H1 (cell line): ENCODE measurements around the gene OR51G2. TPM values are rescaled to one million over a fixed set of nuclear protein-coding genes. Genes with fewer than 3 reads are reported as not detected.

Experiments
- CTCF ChIA-PET: fragments of 300-600 bp; sonication (Branson Sonifier 250); formaldehyde crosslinking; loops from one replicate; lab custom pipeline; 2021; ENCODE audit not compliant: partially characterized antibody; lab: Charles Lee
- POLR2A ChIA-PET: fragments of 300-600 bp; sonication (Branson Sonifier 250); formaldehyde crosslinking; loops from one replicate; lab custom pipeline; 2021; ENCODE audit warnings: inconsistent platforms; ENCODE audit not compliant: partially characterized antibody; lab: Charles Lee
- DNase-seq, 2 experiments: peaks; one replicate each; pipeline versions ENCODE4 v3.0.0 to v3.0.0-alpha.2; 2010 to 2022; ENCODE audit warnings: low spot score in 2 of 2, low read depth in 1 of 2, mixed read lengths in 1 of 2
- FAIRE-seq: peaks from 2 replicates; lab custom pipeline; 2011; peaks lifted over from hg19 to GRCh38; lab: Jason Lieb, UNC
- H2AFZ ChIP-seq: 2 replicates; pipeline ENCODE4 v1.8.1; 2012; ENCODE audit warnings: low read length, inconsistent platforms
- H2AK5ac ChIP-seq: 2 replicates; pipeline ENCODE4 v1.6.1; 2013; ENCODE audit warnings: low read depth, low read length
- H2BK120ac ChIP-seq: replicated peaks from 2 replicates; pipeline ENCODE3; 2013; ENCODE audit warnings: low read depth, low read length, inconsistent platforms
- H2BK12ac ChIP-seq: 2 replicates; pipeline ENCODE4 v1.6.1; 2013; ENCODE audit warnings: low read depth, low read length
- H2BK15ac ChIP-seq: 2 replicates; pipeline ENCODE4 v1.6.1; 2013; ENCODE audit warnings: low read length
- H2BK20ac ChIP-seq: 2 replicates; pipeline ENCODE4 v1.6.1; 2013; ENCODE audit warnings: low read length
- H2BK5ac ChIP-seq: 2 replicates; pipeline ENCODE4 v1.6.1; 2013; ENCODE audit warnings: low read depth, low read length
- H3K14ac ChIP-seq: 2 replicates; pipeline ENCODE4 v1.6.1; 2013; ENCODE audit warnings: inconsistent platforms; ENCODE audit not compliant: insufficient read length
- H3K18ac ChIP-seq: 2 replicates; pipeline ENCODE4 v1.6.1; 2013; ENCODE audit warnings: low read length; ENCODE audit errors: extremely low read depth
- H3K23ac ChIP-seq: 2 replicates; pipeline ENCODE4 v1.6.1; 2013; ENCODE audit warnings: inconsistent platforms; ENCODE audit not compliant: insufficient read length
- H3K23me2 ChIP-seq: 2 replicates; pipeline ENCODE4 v1.6.1; 2013; ENCODE audit warnings: low read depth, low read length
- H3K27ac ChIP-seq: 2 replicates; pipeline ENCODE4 v1.6.1; 2011; ENCODE audit warnings: low read depth, low read length, inconsistent platforms
- H3K27me3 ChIP-seq, 4 experiments: replicated peaks in 1 of 4; 1 replicate in 1 of 4; 2 replicates in 3 of 4; pipeline versions ENCODE4 v1.6.1 to v1.8.1; 2011 to 2013; ENCODE audit warnings: low read length in 3 of 4, mild to moderate bottlenecking in 3 of 4, inconsistent platforms in 2 of 4, mixed read lengths in 2 of 4, moderate library complexity in 1 of 4; ENCODE audit not compliant: control insufficient read depth in 3 of 4, insufficient read depth in 3 of 4; ENCODE audit errors: extremely low read depth in 1 of 4
- H3K36me3 ChIP-seq, 4 experiments: 2 replicates each; pipeline versions ENCODE4 v1.6.1 to v1.8.1; 2011 to 2013; ENCODE audit warnings: mild to moderate bottlenecking in 4 of 4, low read length in 3 of 4, moderate library complexity in 2 of 4, control low read depth in 1 of 4, inconsistent platforms in 1 of 4; ENCODE audit not compliant: insufficient read depth in 4 of 4, control insufficient read depth in 2 of 4
- H3K4ac ChIP-seq: replicated peaks from 2 replicates; pipeline ENCODE3; 2013; ENCODE audit warnings: low read length, low read depth, mixed read lengths, inconsistent platforms; ENCODE audit not compliant: insufficient read length
- H3K4me1 ChIP-seq, 4 experiments: replicated peaks in 1 of 4; 1 replicate in 1 of 4; 2 replicates in 3 of 4; pipeline versions ENCODE4 v1.6.1 to v1.8.1; 2011 to 2013; ENCODE audit warnings: low read length in 3 of 4, inconsistent platforms in 2 of 4, mixed read lengths in 1 of 4; ENCODE audit not compliant: insufficient read depth in 4 of 4, control insufficient read depth in 3 of 4
- H3K4me2 ChIP-seq, 2 experiments: 2 replicates each; pipeline versions ENCODE4 v1.6.1 to v1.8.1; 2011 to 2013; ENCODE audit warnings: low read depth in 2 of 2, low read length in 2 of 2, control low read depth in 1 of 2, inconsistent platforms in 1 of 2, mild to moderate bottlenecking in 1 of 2; ENCODE audit not compliant: insufficient read depth in 1 of 2
- H3K4me3 ChIP-seq, 4 experiments: fragments of 200-600, 300-600 bp in 1 of 4; sonication (generic), shearing (Covaris generic), sonication (Bioruptor Twin) in 1 of 4; 2 replicates each; pipeline versions ENCODE4 v1.5.1 to v1.8.1; 2011 to 2016; ENCODE audit warnings: low read length in 4 of 4, low read depth in 3 of 4, control low read depth in 2 of 4, inconsistent platforms in 2 of 4, mild to moderate bottlenecking in 2 of 4, mixed read lengths in 1 of 4, moderate library complexity in 1 of 4; ENCODE audit not compliant: insufficient read depth in 2 of 4; ENCODE audit errors: extremely low read depth in 1 of 4
- H3K56ac ChIP-seq: replicated peaks from 2 replicates; pipeline ENCODE3; 2013; ENCODE audit warnings: low read depth, mild to moderate bottlenecking, mixed read lengths, low read length, inconsistent platforms; ENCODE audit not compliant: insufficient read length
- H3K79me1 ChIP-seq: 2 replicates; pipeline ENCODE4 v1.6.1; 2013; ENCODE audit warnings: low read depth, low read length, control low read depth
- H3K79me2 ChIP-seq, 2 experiments: 2 replicates each; pipeline versions ENCODE4 v1.6.1 to v1.8.1; 2012 to 2013; ENCODE audit warnings: low read length in 2 of 2, mild to moderate bottlenecking in 2 of 2, inconsistent platforms in 1 of 2; ENCODE audit not compliant: insufficient read depth in 2 of 2, control insufficient read depth in 1 of 2
- H3K9ac ChIP-seq, 4 experiments: replicated peaks in 1 of 4; 1 replicate in 1 of 4; 2 replicates in 3 of 4; pipeline versions ENCODE4 v1.6.1 to v1.8.1; 2011 to 2013; ENCODE audit warnings: low read depth in 3 of 4, low read length in 3 of 4, control low read depth in 2 of 4, mild to moderate bottlenecking in 2 of 4, moderate library complexity in 2 of 4, inconsistent platforms in 1 of 4; ENCODE audit errors: extremely low read depth in 1 of 4
- H3K9me3 ChIP-seq, 2 experiments: 2 replicates each; pipeline versions ENCODE4 v1.6.1 to v1.8.1; 2012 to 2013; ENCODE audit warnings: mild to moderate bottlenecking in 2 of 2, moderate library complexity in 2 of 2, control low read depth in 1 of 2, inconsistent platforms in 1 of 2, low read depth in 1 of 2, low read length in 1 of 2, mixed read lengths in 1 of 2; ENCODE audit not compliant: insufficient read depth in 2 of 2
- H4K20me1 ChIP-seq, 2 experiments: replicated peaks in 1 of 2; 2 replicates each; pipeline versions ENCODE3 to v1.8.1; 2011 to 2013; ENCODE audit warnings: inconsistent platforms in 2 of 2, low read length in 2 of 2, mild to moderate bottlenecking in 1 of 2; ENCODE audit not compliant: insufficient read depth in 2 of 2, control insufficient read depth in 1 of 2
- H4K5ac ChIP-seq: 2 replicates; pipeline ENCODE4 v1.6.1; 2013; ENCODE audit warnings: low read length, low read depth, mixed read lengths, inconsistent platforms; ENCODE audit not compliant: insufficient read length
- H4K8ac ChIP-seq: 2 replicates; pipeline ENCODE4 v1.8.0; 2013; ENCODE audit warnings: mild to moderate bottlenecking, moderate library complexity, low read length, inconsistent platforms; ENCODE audit not compliant: insufficient read depth; ENCODE audit errors: extremely low read depth
- H4K91ac ChIP-seq: replicated peaks from 2 replicates; pipeline ENCODE3; 2013; ENCODE audit warnings: low read length, mixed read lengths, inconsistent platforms; ENCODE audit not compliant: insufficient read length
- BACH1 ChIP-seq: IDR thresholded peaks from 2 replicates; pipeline ENCODE4 v1.6.1; 2012; ENCODE audit warnings: low read length, improper control_type of control experiment
- BCL11A ChIP-seq, 2 experiments: IDR thresholded peaks; one replicate each; pipeline ENCODE4 v1.6.1; 2011; ENCODE audit warnings: low read depth in 2 of 2, low read length in 2 of 2, mild to moderate bottlenecking in 2 of 2
- EZH2 ChIP-seq: fragments of 200-600 bp; sonication (generic); IDR thresholded peaks from 2 replicates; pipeline ENCODE4 v1.7.1; 2012; ENCODE audit warnings: low read depth, mild to moderate bottlenecking, moderate library complexity, low read length, inconsistent platforms; ENCODE audit not compliant: severe bottlenecking
- HDAC2 ChIP-seq, 2 experiments: fragments of 300-600 bp in 1 of 2; sonication (generic) in 1 of 2; IDR thresholded peaks; 2 replicates each; pipeline ENCODE4 v1.6.1; 2011 to 2012; ENCODE audit warnings: low read depth in 2 of 2, low read length in 2 of 2, mild to moderate bottlenecking in 2 of 2, moderate library complexity in 2 of 2, borderline replicate concordance in 1 of 2, inconsistent platforms in 1 of 2
- MAFK ChIP-seq: IDR thresholded peaks from 2 replicates; pipeline ENCODE4 v1.6.1; 2012; ENCODE audit warnings: low read depth, mild to moderate bottlenecking, improper control_type of control experiment, low read length
- POLR2AphosphoS5 ChIP-seq: IDR thresholded peaks from 2 replicates; pipeline ENCODE4 v1.6.1; 2011; ENCODE audit warnings: low read depth, low read length
- POU5F1 ChIP-seq: IDR thresholded peaks from 2 replicates; pipeline ENCODE4 v1.6.1; 2011; ENCODE audit warnings: low read depth, mild to moderate bottlenecking, low read length, moderate library complexity
- RFX5 ChIP-seq: IDR thresholded peaks from 2 replicates; pipeline ENCODE4 v1.6.1; 2011; ENCODE audit warnings: low read depth, low read length, improper control_type of control experiment, borderline replicate concordance
- RXRA ChIP-seq: IDR thresholded peaks from 2 replicates; pipeline ENCODE4 v1.6.1; 2011; ENCODE audit warnings: low read depth, mild to moderate bottlenecking, low read length, moderate library complexity; ENCODE audit not compliant: insufficient read depth
- SIX5 ChIP-seq: IDR thresholded peaks from 2 replicates; pipeline ENCODE4 v1.6.1; 2011; ENCODE audit warnings: mild to moderate bottlenecking, low read depth, low read length
- SRF ChIP-seq: IDR thresholded peaks from 2 replicates; pipeline ENCODE4 v1.6.1; 2011; ENCODE audit warnings: mild to moderate bottlenecking, low read depth, low read length, moderate library complexity
- ZNF274 ChIP-seq: IDR thresholded peaks from 2 replicates; pipeline ENCODE4 v1.7.0; 2012; ENCODE audit warnings: low read length, borderline replicate concordance; ENCODE audit errors: extremely low read depth
- WGBS, 2 experiments: shearing (Covaris generic) in 1 of 2; methylation state at CpG; one replicate each; pipeline versions ENCODE4 v1.1.6 to v1.1.7; 2013 to 2015; ENCODE audit warnings: low lambda C conversion rate in 2 of 2, mixed read lengths in 2 of 2, inconsistent platforms in 1 of 2, low coverage in 1 of 2, missing lambda C conversion rate in 1 of 2; ENCODE audit not compliant: insufficient replicate concordance in 2 of 2, insufficient coverage in 1 of 2, insufficient read length in 1 of 2; ENCODE audit errors: extremely low coverage in 1 of 2, missing lambda C conversion rate in 1 of 2; 5-methylcytosine and 5-hydroxymethylcytosine counted together
- polyA plus RNA-seq, 7 experiments: library from polyadenylated mRNA; depleted of rRNA in 3 of 7; stranded (reverse) in 5 of 7; unstranded in 2 of 7; fragments of >200 nt in 5 of 7; fragments of 200-250 nt in 2 of 7; gene quantifications; 1 replicate in 5 of 7; 2 replicates in 1 of 7; 4 replicates in 1 of 7; pipeline versions ENCODE4 v1.2.1 to v1.2.3, GENCODE V29; 2011 to 2013; ENCODE audit warnings: missing spikeins in 2 of 7, mixed read lengths in 2 of 7
- total RNA-seq: library from RNA; stranded (reverse); fragmentation: NEBNext Ultra II Directional; extraction: Animal tissue kit (Norgen Biotek cat#: 25700); gene quantifications from 2 replicates; pipeline ENCODE4 v1.2.1, GENCODE V29; 2021
- TF ChIP-seq, protein P1 (sequence below): IDR thresholded peaks from 2 replicates; pipeline ENCODE4 v1.6.1; 2012; ENCODE audit warnings: low read length, inconsistent platforms

OR51G2 gene
- total and polyA plus RNA-seq, 2 of the 8 experiments (the other 6 are each of a cell fraction or from before 2014, with no cell fraction given) = not detected

DNA sequence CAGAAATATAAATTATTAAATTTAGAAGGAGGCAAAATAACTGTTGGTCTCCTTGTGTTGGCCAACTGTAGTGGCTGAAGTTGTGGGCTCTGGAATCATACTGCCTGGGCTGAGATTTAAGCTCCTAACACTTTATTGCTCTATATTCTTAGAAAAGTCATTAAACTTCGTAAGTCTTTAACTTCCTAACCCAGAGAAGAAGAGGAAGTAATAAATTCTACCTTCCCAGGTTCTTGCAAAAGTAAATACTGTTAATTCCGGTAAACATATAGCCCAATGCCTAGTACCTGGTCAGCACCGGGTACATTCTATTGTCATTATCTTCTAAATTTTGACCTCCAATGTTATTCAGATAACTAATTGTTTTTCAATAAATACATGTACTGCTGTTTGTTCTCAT lies 33.0 kb downstream of the OR51G2 start:
- Histone ChIP-seq H3K4me2 (no peak overlapping the region), H2AFZ (no peak overlapping the region), H3K79me1 (no peaks in the 10 kb centered on the region), H3K23me2 (no peaks in the 10 kb centered on the region), H3K36me3 (no peaks in the 10 kb centered on the region), H3K4ac (no peak overlapping the region), H2BK20ac (no peak overlapping the region), H3K4me1 (no peaks in the 10 kb centered on the region), H3K56ac (no peak overlapping the region), H3K9me3 (no peaks in the 10 kb centered on the region), H4K91ac (no peak overlapping the region), H2BK12ac (no peak overlapping the region), H3K14ac (no peak overlapping the region), H2BK15ac (no peak overlapping the region), H2BK120ac (no peak overlapping the region), H3K4me3 (no peak overlapping the region), H4K8ac (no peak overlapping the region), H2AK5ac (no peak overlapping the region), H3K23ac (no peak overlapping the region), H4K20me1 (no peaks in the 10 kb centered on the region), H3K9ac (no peak overlapping the region), H3K27me3 (no peaks in the 10 kb centered on the region), H4K5ac (no peak overlapping the region), H3K79me2 (no peaks in the 10 kb centered on the region), H3K18ac (no peak overlapping the region), H3K27ac (no peak overlapping the region), H2BK5ac (no peak overlapping the region)
- CTCF ChIA-PET = no interaction called here
- DNase-seq = no peak
- POLR2A ChIA-PET = no interaction called here
- 88% methylated on average over 3 of the region's 3 CpGs; no CpG with 5 or more reads in 1 of the 2 experiments for WGBS, 2 experiments
- FAIRE-seq = no peak
- TF ChIP-seq RFX5 = no peak
- TF ChIP-seq MAFK = no peak
- TF ChIP-seq SIX5 = no peak
- TF ChIP-seq ZNF274 = no peak
- TF ChIP-seq, protein P1, sequence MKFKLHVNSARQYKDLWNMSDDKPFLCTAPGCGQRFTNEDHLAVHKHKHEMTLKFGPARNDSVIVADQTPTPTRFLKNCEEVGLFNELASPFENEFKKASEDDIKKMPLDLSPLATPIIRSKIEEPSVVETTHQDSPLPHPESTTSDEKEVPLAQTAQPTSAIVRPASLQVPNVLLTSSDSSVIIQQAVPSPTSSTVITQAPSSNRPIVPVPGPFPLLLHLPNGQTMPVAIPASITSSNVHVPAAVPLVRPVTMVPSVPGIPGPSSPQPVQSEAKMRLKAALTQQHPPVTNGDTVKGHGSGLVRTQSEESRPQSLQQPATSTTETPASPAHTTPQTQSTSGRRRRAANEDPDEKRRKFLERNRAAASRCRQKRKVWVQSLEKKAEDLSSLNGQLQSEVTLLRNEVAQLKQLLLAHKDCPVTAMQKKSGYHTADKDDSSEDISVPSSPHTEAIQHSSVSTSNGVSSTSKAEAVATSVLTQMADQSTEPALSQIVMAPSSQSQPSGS = no peak
- no peak for TF ChIP-seq EZH2
- no peak for TF ChIP-seq POLR2AphosphoS5
- no peak for TF ChIP-seq RXRA
- no peak for TF ChIP-seq BCL11A (IDR thresholded peaks at IDR 0.05; ENCODE audit: low read depth in 2 of 2, low read length in 2 of 2)
- TF ChIP-seq SRF = no peak
- TF ChIP-seq HDAC2 (IDR thresholded peaks at IDR 0.05; ENCODE audit: borderline replicate concordance in 1 of 2, low read depth in 2 of 2, low read length in 2 of 2) = no peak
- TF ChIP-seq BACH1 = no peak
- no peak for TF ChIP-seq POU5F1
